Lower lobe of right lung (tissue), 2 donors: ENCODE data around the gene PREP. TPM values are rescaled to one million over a fixed set of nuclear protein-coding genes. Genes with fewer than 3 reads are reported as not detected.
"Not testable (repeated sequence)": the region's sequence is repeated elsewhere in the genome, so short reads cannot be mapped to it uniquely, and the experiment has no call there.

Experiments
- ATAC-seq, 2 donors: fragments of 200-7000 bp; cut with Tn5 transposase; one replicate each; pipeline ENCODE4 v1.9.1; 2020 to 2022; ENCODE audit warnings: mild to moderate bottlenecking in 2 of 2, moderate library complexity in 2 of 2
- DNase-seq: peaks from one replicate; pipeline ENCODE4 v3.0.0-alpha.2; 2020
- H3K27ac ChIP-seq: fragments of 200-600 bp; one replicate; pipeline ENCODE4 v1.8.0; 2022
- H3K27me3 ChIP-seq: fragments of 200-600 bp; one replicate; pipeline ENCODE4 v1.8.0; 2022; ENCODE audit warnings: low read depth
- H3K36me3 ChIP-seq: fragments of 200-600 bp; one replicate; pipeline ENCODE4 v1.8.0; 2022; ENCODE audit warnings: mild to moderate bottlenecking
- H3K4me1 ChIP-seq: fragments of 200-600 bp; one replicate; pipeline ENCODE4 v1.8.0; 2022
- H3K4me3 ChIP-seq: fragments of 200-600 bp; one replicate; pipeline ENCODE4 v1.8.0; 2022; ENCODE audit warnings: mild to moderate bottlenecking
- H3K9me3 ChIP-seq: fragments of 200-600 bp; one replicate; pipeline ENCODE4 v1.8.0; 2022
- CTCF ChIP-seq: fragments of 200-600 bp; IDR thresholded peaks from one replicate; pipeline ENCODE4 v1.8.0; 2022; ENCODE audit warnings: antibody characterized with exemption, mild to moderate bottlenecking
- intact Hi-C: fragments of 100-400 bp; cut with DNase I; formaldehyde crosslinking; loops from one replicate; pipeline ENCODE4 v1.11.0; 2022
- total RNA-seq: library from RNA; stranded (reverse); fragmentation: NEBNext Ultra II Directional; extraction: Animal tissue kit (Norgen Biotek cat#: 25700); gene quantifications from one replicate; pipeline ENCODE4 v1.2.1, GENCODE V29; 2021
- donor health status: DM: no; HTN: yes; CAD: no; lungs with severe emphysema.

The PREP gene
- total RNA-seq, 1 donor from 2014 or later: 30.0 TPM

GRCh38 chr6:105235155-105235554 is 167.7 kb downstream of the PREP start:
- ATAC-seq (no peak), DNase-seq (no peak)
- TF ChIP-seq CTCF: no peak
- intact Hi-C loops: no loop called here
- H3K4me1 ChIP-seq: no peaks in the 10 kb centered on the region
- H3K27me3 ChIP-seq: peaks cover 5% of the 10 kb centered on the region
- H3K36me3 ChIP-seq: no peaks in the 10 kb centered on the region
- H3K9me3 ChIP-seq: peaks cover 9% of the 10 kb centered on the region
- H3K4me3 ChIP-seq: no peak overlapping the region
- no peak overlapping the region for H3K27ac ChIP-seq

- H3K4me3 ChIP-seq, H3K9me3 ChIP-seq, DNase-seq, ATAC-seq, intact Hi-C loops, H3K36me3 ChIP-seq, H3K4me1 ChIP-seq, H3K27me3 ChIP-seq, H3K27ac ChIP-seq: not testable (repeated sequence)
Observed at GRCh38 chr6:105231771-105232170, 171.1 kb downstream of the PREP start.

Other genes with a start within 250 kb of the PREP start
- gene POPDC3, start 223.1 kb downstream of the PREP start, total RNA-seq: 0.80 TPM